H9 (cell line): ENCODE data around the gene AADAC. TPM values are rescaled to one million over a fixed set of nuclear protein-coding genes. Genes with fewer than 3 reads are reported as not detected.

Source experiments
- DNase-seq: peaks from one replicate; pipeline ENCODE4 v3.0.0-alpha.2; 2017
- H2AFZ ChIP-seq: one replicate; pipeline ENCODE4 v1.6.1; 2013; ENCODE audit warnings: mild to moderate bottlenecking, low read length, control low read depth, moderate library complexity
- H2AK5ac ChIP-seq: 2 replicates; pipeline ENCODE4 v1.6.1; 2013; ENCODE audit warnings: low read length, control low read depth, mixed read lengths; ENCODE audit not compliant: insufficient read length
- H2BK120ac ChIP-seq: one replicate; pipeline ENCODE4 v1.6.1; 2013; ENCODE audit warnings: low read depth, mild to moderate bottlenecking, low read length, control low read depth, inconsistent platforms; ENCODE audit not compliant: poor library complexity, severe bottlenecking
- H2BK12ac ChIP-seq: 2 replicates; pipeline ENCODE4 v1.6.1; 2013; ENCODE audit warnings: low read length, control low read depth, mixed read lengths, low read depth; ENCODE audit not compliant: insufficient read length
- H2BK15ac ChIP-seq: 2 replicates; pipeline ENCODE4 v1.6.1; 2013; ENCODE audit warnings: low read depth, low read length, control low read depth
- H2BK20ac ChIP-seq: one replicate; pipeline ENCODE4 v1.6.1; 2013; ENCODE audit warnings: low read depth, mild to moderate bottlenecking, low read length, control low read depth, inconsistent platforms; ENCODE audit not compliant: poor library complexity, severe bottlenecking
- H2BK5ac ChIP-seq: 2 replicates; pipeline ENCODE4 v1.6.1; 2013; ENCODE audit warnings: low read length, control low read depth, mixed read lengths; ENCODE audit not compliant: insufficient read length
- H3K14ac ChIP-seq: 2 replicates; pipeline ENCODE4 v1.6.1; 2013; ENCODE audit warnings: low read length, control low read depth; ENCODE audit not compliant: insufficient read depth
- H3K18ac ChIP-seq: 2 replicates; pipeline ENCODE4 v1.6.1; 2013; ENCODE audit warnings: low read depth, mild to moderate bottlenecking, mixed read lengths, low read length, control low read depth; ENCODE audit not compliant: insufficient read length
- H3K23ac ChIP-seq: 2 replicates; pipeline ENCODE4 v1.6.1; 2013; ENCODE audit warnings: low read length, control low read depth, mixed read lengths, low read depth; ENCODE audit not compliant: insufficient read length
- H3K23me2 ChIP-seq: 2 replicates; pipeline ENCODE4 v1.6.1; 2013; ENCODE audit warnings: low read depth, mild to moderate bottlenecking, mixed read lengths, low read length, control low read depth; ENCODE audit not compliant: insufficient read length, poor library complexity, severe bottlenecking
- H3K27ac ChIP-seq: 2 replicates; pipeline ENCODE4 v1.5.1; 2013; ENCODE audit warnings: low read length, control low read depth, mixed read lengths, low read depth; ENCODE audit not compliant: insufficient read length
- H3K27me3 ChIP-seq: 2 replicates; pipeline ENCODE4 v1.6.1; 2013; ENCODE audit warnings: low read length, control low read depth, inconsistent platforms; ENCODE audit not compliant: insufficient read depth
- H3K4ac ChIP-seq: 2 replicates; pipeline ENCODE4 v1.6.1; 2013; ENCODE audit warnings: low read depth, mild to moderate bottlenecking, control low read depth, inconsistent platforms, low read length, moderate library complexity
- H3K4me1 ChIP-seq: 2 replicates; pipeline ENCODE4 v1.6.1; 2013; ENCODE audit warnings: low read length, control low read depth, inconsistent platforms; ENCODE audit not compliant: insufficient read depth
- H3K4me2 ChIP-seq: 2 replicates; pipeline ENCODE4 v1.6.1; 2013; ENCODE audit warnings: low read length, control low read depth, mixed read lengths; ENCODE audit not compliant: insufficient read length, insufficient read depth
- H3K56ac ChIP-seq: 2 replicates; pipeline ENCODE4 v1.6.1; 2013; ENCODE audit warnings: low read depth, mild to moderate bottlenecking, mixed read lengths, low read length, control low read depth; ENCODE audit not compliant: insufficient read length
- H3K79me1 ChIP-seq: 2 replicates; pipeline ENCODE4 v1.6.1; 2013; ENCODE audit warnings: low read depth, mild to moderate bottlenecking, moderate library complexity, low read length, control low read depth, inconsistent platforms; ENCODE audit not compliant: insufficient read depth, poor library complexity, severe bottlenecking
- H3K79me2 ChIP-seq: 2 replicates; pipeline ENCODE4 v1.6.1; 2013; ENCODE audit warnings: low read length, control low read depth, inconsistent platforms; ENCODE audit not compliant: insufficient read depth
- H3K9ac ChIP-seq: 2 replicates; pipeline ENCODE4 v1.6.1; 2013; ENCODE audit warnings: low read length, control low read depth, mixed read lengths; ENCODE audit not compliant: insufficient read length; ENCODE audit errors: extremely low read depth
- H3K9me3 ChIP-seq: one replicate; pipeline ENCODE4 v1.6.1; 2013; ENCODE audit warnings: low read depth, low read length, inconsistent platforms; ENCODE audit not compliant: control insufficient read depth
- H3T11ph ChIP-seq: one replicate; pipeline ENCODE4 v1.6.1; 2013; ENCODE audit warnings: mild to moderate bottlenecking, low read length, control low read depth, inconsistent platforms
- H4K20me1 ChIP-seq: one replicate; pipeline ENCODE4 v1.6.1; 2013; ENCODE audit not compliant: control insufficient read depth, insufficient read length, insufficient read depth
- H4K5ac ChIP-seq: 2 replicates; pipeline ENCODE4 v1.6.1; 2013; ENCODE audit warnings: low read depth, mild to moderate bottlenecking, mixed read lengths, low read length, control low read depth; ENCODE audit not compliant: insufficient read length
- H4K8ac ChIP-seq: replicated peaks from 2 replicates; pipeline ENCODE4 v1.6.1; 2013; ENCODE audit warnings: low read length, control low read depth, mixed read lengths, low read depth; ENCODE audit not compliant: insufficient read length
- H4K91ac ChIP-seq: 2 replicates; pipeline ENCODE4 v1.6.1; 2013; ENCODE audit warnings: low read depth, mild to moderate bottlenecking, moderate library complexity, mixed read lengths, low read length, control low read depth; ENCODE audit not compliant: insufficient read length
- H3K27ac Mint-ChIP-seq, 3 experiments: 2 replicates in 2 of 3; 3 replicates in 1 of 3; pipeline ENCODE4 v1.8.0; 2020 to 2021; ENCODE audit warnings: mixed read lengths in 3 of 3, mild to moderate bottlenecking in 1 of 3, moderate library complexity in 1 of 3
- H3K27me3 Mint-ChIP-seq: 2 replicates; pipeline ENCODE4 v1.8.0; 2021; ENCODE audit warnings: low read depth, mild to moderate bottlenecking, moderate library complexity, mixed read lengths
- H3K36me3 Mint-ChIP-seq, 3 experiments: 2 replicates in 2 of 3; 3 replicates in 1 of 3; pipeline ENCODE4 v1.8.0; 2020 to 2021; ENCODE audit warnings: low read depth in 3 of 3, mixed read lengths in 3 of 3; ENCODE audit not compliant: insufficient read depth in 1 of 3
- H3K4me1 Mint-ChIP-seq, 2 experiments: 2 replicates each; pipeline ENCODE4 v1.8.0; 2020; ENCODE audit warnings: mixed read lengths in 2 of 2
- H3K4me3 Mint-ChIP-seq, 2 experiments: 2 replicates in 1 of 2; 3 replicates in 1 of 2; pipeline ENCODE4 v1.8.0; 2020 to 2021; ENCODE audit warnings: mild to moderate bottlenecking in 2 of 2, mixed read lengths in 2 of 2, moderate library complexity in 1 of 2
- H3K9me3 Mint-ChIP-seq, 2 experiments: 2 replicates in 1 of 2; 3 replicates in 1 of 2; pipeline ENCODE4 v1.8.0; 2020; ENCODE audit warnings: mild to moderate bottlenecking in 2 of 2, mixed read lengths in 2 of 2, moderate library complexity in 1 of 2
- WGBS: extraction: QIAGEN DNeasy Blood & Tissue Kit; methylation state at CpG from one replicate; pipeline ENCODE4 v1.1.7; 2013; ENCODE audit warnings: missing lambda C conversion rate, low lambda C conversion rate, mixed read lengths; ENCODE audit not compliant: insufficient read length; ENCODE audit errors: extremely low coverage; 5-methylcytosine and 5-hydroxymethylcytosine counted together
- total RNA-seq: library from RNA; stranded (reverse); gene quantifications from 2 replicates; pipeline ENCODE4 v1.2.1, GENCODE V29; 2021
- TF ChIP-seq, protein P1 (sequence below): fragments of 200-600 bp; sonication (generic); conservative IDR thresholded peaks from 3 replicates; pipeline ENCODE4 v1.8.0; 2021; ENCODE audit warnings: antibody characterized with exemption, mild to moderate bottlenecking

Gene AADAC
- total RNA-seq, 1 experiment from 2014 or later = not detected

DNA sequence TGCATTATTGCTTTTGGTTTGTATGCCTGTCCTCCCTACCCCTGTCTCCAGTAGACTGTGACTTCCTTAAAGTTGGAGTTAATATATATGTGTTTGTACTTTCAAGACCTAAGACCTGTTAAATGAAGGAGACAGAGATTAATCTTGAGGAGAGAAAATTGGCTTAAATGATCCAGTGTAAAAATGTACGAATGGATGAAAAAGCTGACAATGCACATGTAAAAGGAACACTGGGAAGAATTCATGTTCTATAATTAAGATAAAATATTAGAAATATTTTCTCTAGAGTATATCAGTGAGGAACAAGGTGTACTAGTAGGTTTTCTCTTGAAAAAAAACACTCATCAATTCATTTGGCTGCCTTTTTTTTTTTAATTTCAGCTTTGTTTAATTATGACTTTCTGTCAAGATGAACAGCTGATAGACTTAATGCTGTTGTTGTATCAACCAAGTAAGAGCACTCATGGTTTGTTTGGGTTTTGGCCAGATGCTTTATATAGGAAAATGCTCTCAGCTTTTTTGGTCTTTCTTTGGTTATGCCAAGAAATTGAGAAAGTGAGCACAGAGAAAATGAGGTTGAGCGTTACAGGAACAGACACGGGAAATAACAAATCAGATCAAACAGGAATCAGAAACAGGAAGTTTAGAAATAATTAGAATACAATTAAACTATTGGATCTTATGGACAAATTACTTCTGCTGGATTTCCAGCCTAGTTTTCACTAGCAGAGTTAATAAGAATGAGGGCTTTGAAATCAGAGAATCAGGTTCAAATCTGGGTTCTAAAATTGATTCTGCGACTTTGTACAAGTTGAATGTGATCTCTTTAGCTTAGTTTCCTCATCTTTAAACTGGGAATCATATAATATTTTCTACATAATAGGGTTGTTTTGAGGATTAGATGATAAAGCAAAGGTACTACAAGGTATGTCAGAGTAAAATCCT lies 38.3 kb upstream of the AADAC start:
- Histone ChIP-seq H3K27me3 (no peaks in the 10 kb centered on the region), H3K9me3 (no peaks in the 10 kb centered on the region), H3K23me2 (no peaks in the 10 kb centered on the region), H2AK5ac (no peak overlapping the region), H3T11ph (no peak overlapping the region), H3K18ac (no peak overlapping the region), H2BK12ac (no peak overlapping the region), H2BK120ac (no peak overlapping the region), H3K79me2 (no peaks in the 10 kb centered on the region), H3K9ac (no peak overlapping the region), H3K4ac (no peak overlapping the region), H4K91ac (no peak overlapping the region), H3K79me1 (no peaks in the 10 kb centered on the region), H3K56ac (no peak overlapping the region), H3K23ac (no peak overlapping the region), H2BK20ac (no peak overlapping the region), H4K20me1 (no peaks in the 10 kb centered on the region), H3K14ac (no peak overlapping the region), H3K4me1 (no peaks in the 10 kb centered on the region), H2BK15ac (no peak overlapping the region), H3K27ac (no peak overlapping the region), H4K8ac (no peak overlapping the region), H2BK5ac (no peak overlapping the region), H4K5ac (no peak overlapping the region), H3K4me2 (no peak overlapping the region), H2AFZ (no peak overlapping the region)
- TF ChIP-seq, protein P1, sequence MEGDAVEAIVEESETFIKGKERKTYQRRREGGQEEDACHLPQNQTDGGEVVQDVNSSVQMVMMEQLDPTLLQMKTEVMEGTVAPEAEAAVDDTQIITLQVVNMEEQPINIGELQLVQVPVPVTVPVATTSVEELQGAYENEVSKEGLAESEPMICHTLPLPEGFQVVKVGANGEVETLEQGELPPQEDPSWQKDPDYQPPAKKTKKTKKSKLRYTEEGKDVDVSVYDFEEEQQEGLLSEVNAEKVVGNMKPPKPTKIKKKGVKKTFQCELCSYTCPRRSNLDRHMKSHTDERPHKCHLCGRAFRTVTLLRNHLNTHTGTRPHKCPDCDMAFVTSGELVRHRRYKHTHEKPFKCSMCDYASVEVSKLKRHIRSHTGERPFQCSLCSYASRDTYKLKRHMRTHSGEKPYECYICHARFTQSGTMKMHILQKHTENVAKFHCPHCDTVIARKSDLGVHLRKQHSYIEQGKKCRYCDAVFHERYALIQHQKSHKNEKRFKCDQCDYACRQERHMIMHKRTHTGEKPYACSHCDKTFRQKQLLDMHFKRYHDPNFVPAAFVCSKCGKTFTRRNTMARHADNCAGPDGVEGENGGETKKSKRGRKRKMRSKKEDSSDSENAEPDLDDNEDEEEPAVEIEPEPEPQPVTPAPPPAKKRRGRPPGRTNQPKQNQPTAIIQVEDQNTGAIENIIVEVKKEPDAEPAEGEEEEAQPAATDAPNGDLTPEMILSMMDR = no peak
- Mint-ChIP-seq H3K27me3 (no peaks in the 10 kb centered on the region), H3K27ac (peak overlapping the region in 2 of 3 experiments; percentile 28 to 31; a peak in 1 of 7 replicates), H3K4me3 (no peak overlapping the region), H3K36me3 (no peaks in the 10 kb centered on the region), H3K9me3 (no peaks in the 10 kb centered on the region), H3K4me1 (peaks cover 0 to 2% of the 10 kb centered on the region in 2 experiments; a peak in 1 of 4 replicates)
- DNase-seq = no peak
- no CpG with 5 or more reads among the region's 4 CpGs for WGBS
